Osteoblast (primary cell): ENCODE results near the gene NRCAM. TPM values are rescaled to one million over a fixed set of nuclear protein-coding genes. Genes with fewer than 3 reads are reported as not detected.

Experiments used
- DNase-seq: peaks from one replicate; pipeline ENCODE4 v3.0.0; 2011; ENCODE audit warnings: low spot score, mixed read lengths; ENCODE audit not compliant: insufficient read length; ENCODE audit errors: missing footprints
- H2AFZ ChIP-seq: 2 replicates; pipeline ENCODE4 v1.6.0; 2011; ENCODE audit warnings: mild to moderate bottlenecking, low read length
- H3K27ac ChIP-seq: 2 replicates; pipeline ENCODE4 v1.5.1; 2011; ENCODE audit warnings: mild to moderate bottlenecking, low read depth, low read length, moderate library complexity
- H3K27me3 ChIP-seq: 2 replicates; pipeline ENCODE4 v1.6.0; 2012; ENCODE audit warnings: mild to moderate bottlenecking, control low read depth, inconsistent platforms, low read length, moderate library complexity; ENCODE audit not compliant: insufficient read depth
- H3K36me3 ChIP-seq: 2 replicates; pipeline ENCODE4 v1.5.1; 2011; ENCODE audit warnings: mild to moderate bottlenecking, low read length, control low read depth, moderate library complexity; ENCODE audit not compliant: insufficient read depth
- H3K4me1 ChIP-seq: 2 replicates; pipeline ENCODE4 v1.5.1; 2011; ENCODE audit warnings: mild to moderate bottlenecking, low read length, control low read depth, moderate library complexity; ENCODE audit not compliant: insufficient read depth
- H3K4me2 ChIP-seq: 2 replicates; pipeline ENCODE4 v1.6.0; 2011; ENCODE audit warnings: mild to moderate bottlenecking, low read length; ENCODE audit not compliant: insufficient read depth
- H3K4me3 ChIP-seq: fragments of 200-600 bp; sonication (generic); 3 replicates; pipeline ENCODE4 v1.5.1; 2012; ENCODE audit warnings: mild to moderate bottlenecking, low read length, inconsistent platforms; ENCODE audit not compliant: insufficient read depth
- H3K79me2 ChIP-seq: 2 replicates; pipeline ENCODE4 v1.6.0; 2012; ENCODE audit warnings: mild to moderate bottlenecking, low read length, control low read depth, inconsistent platforms; ENCODE audit not compliant: insufficient read depth
- H3K9me3 ChIP-seq: 2 replicates; pipeline ENCODE4 v1.5.1; 2011; ENCODE audit warnings: low read depth, low read length, control low read depth
- H4K20me1 ChIP-seq: 2 replicates; pipeline ENCODE4 v1.6.0; 2012; ENCODE audit warnings: mild to moderate bottlenecking, low read length, control low read depth; ENCODE audit not compliant: insufficient read depth
- CTCF ChIP-seq: IDR thresholded peaks from 2 replicates; pipeline ENCODE4 v1.5.1; 2011; ENCODE audit warnings: mild to moderate bottlenecking, low read depth, low read length, moderate library complexity; ENCODE audit errors: extremely low read depth
- total RNA-seq: library from RNA; depleted of rRNA; stranded (reverse); fragments of >200 nt; gene quantifications from 2 replicates; pipeline ENCODE4 v1.2.3, GENCODE V29; 2012

Gene NRCAM
- total RNA-seq, 1 donor, result 2.2 TPM

DNA sequence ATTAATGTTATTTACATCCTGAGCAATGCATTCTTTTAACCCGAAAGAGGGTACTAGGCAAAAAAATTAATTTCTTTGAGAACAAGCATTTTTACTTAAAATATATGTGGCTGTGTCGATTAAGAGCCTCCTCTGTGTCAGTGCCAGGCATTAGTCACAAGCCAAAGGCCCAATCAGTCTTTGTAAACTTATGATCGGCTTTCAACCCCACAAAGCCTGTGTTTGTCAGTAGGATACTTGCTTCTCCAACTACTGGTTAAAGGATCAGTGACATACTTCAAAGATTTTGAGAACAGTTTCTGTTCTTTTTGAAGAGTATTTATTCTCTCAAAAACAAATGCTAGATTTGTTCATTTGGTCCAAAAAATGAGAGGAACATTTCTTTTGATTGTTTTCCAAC is 159.3 kb downstream of the NRCAM start:
- TF ChIP-seq CTCF, result no peak
- no peak overlapping the region for H2AFZ ChIP-seq
- H3K27me3 ChIP-seq, result no peaks in the 10 kb centered on the region
- no peak overlapping the region for H3K4me2 ChIP-seq
- peaks cover 10% of the 10 kb centered on the region for H3K4me1 ChIP-seq
- H3K79me2 ChIP-seq, result no peaks in the 10 kb centered on the region
- no peaks in the 10 kb centered on the region for H3K9me3 ChIP-seq
- H3K36me3 ChIP-seq, result no peaks in the 10 kb centered on the region
- H4K20me1 ChIP-seq, result no peaks in the 10 kb centered on the region
- H3K27ac ChIP-seq, result no peak overlapping the region
- no peak for DNase-seq
- no peak overlapping the region for H3K4me3 ChIP-seq

DNA sequence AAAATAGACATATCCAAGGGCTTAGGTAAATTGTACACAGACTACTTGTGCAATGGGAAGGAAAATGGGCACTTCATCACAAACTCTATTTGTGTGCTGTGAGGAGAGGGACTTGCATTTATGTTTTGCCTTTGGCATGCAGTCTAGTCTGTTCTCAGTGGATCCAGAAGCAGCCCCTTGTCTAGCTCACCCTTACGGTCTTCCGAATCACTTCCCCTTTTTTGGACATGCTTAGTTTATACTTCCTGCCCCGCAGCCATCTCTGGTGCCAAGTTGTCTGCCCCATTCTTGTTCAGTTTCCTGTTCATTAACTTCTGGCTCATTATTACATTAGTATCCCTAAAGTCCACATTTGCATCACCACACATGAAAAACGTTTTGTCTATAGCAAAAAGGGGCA is 161.6 kb downstream of the NRCAM start:
- Histone ChIP-seq H3K27ac (no peak overlapping the region), H4K20me1 (no peaks in the 10 kb centered on the region), H3K4me1 (peaks cover 8% of the 10 kb centered on the region), H3K4me3 (no peak overlapping the region), H3K79me2 (no peaks in the 10 kb centered on the region), H2AFZ (no peak overlapping the region), H3K27me3 (peaks cover 3% of the 10 kb centered on the region), H3K36me3 (no peaks in the 10 kb centered on the region), H3K9me3 (no peaks in the 10 kb centered on the region), H3K4me2 (no peak overlapping the region)
- TF ChIP-seq CTCF, result no peak
- DNase-seq, result no peak

DNA sequence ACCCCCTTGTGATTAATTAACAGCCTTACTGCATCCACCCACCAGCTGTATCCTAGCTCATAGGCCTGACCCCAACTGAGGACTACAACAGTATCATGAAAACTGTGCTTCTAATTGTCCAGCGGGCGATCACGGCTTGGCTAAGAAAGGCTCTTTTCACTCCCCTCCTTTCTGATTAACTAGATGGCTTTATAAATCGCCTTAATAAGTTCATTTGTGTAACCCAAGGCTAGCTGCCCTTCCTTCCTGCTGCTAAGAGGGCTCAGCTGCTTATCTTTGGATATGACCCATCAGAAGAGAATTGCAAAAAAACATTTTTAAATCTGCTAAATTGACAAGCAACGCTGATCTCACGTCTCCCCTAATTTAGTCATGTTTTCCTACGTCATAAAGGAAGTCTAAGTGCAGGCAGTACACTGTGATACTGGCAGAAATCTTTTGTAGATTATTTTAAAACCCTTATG is 163.1 kb downstream of the NRCAM start:
- H2AFZ ChIP-seq, result no peak overlapping the region
- H3K79me2 ChIP-seq, result no peaks in the 10 kb centered on the region
- H3K4me1 ChIP-seq, result peaks cover 6% of the 10 kb centered on the region
- H3K27ac ChIP-seq, result no peak overlapping the region
- no peaks in the 10 kb centered on the region for H4K20me1 ChIP-seq
- no peak for DNase-seq
- TF ChIP-seq CTCF, result no peak
- no peak overlapping the region for H3K4me2 ChIP-seq
- peaks cover 3% of the 10 kb centered on the region for H3K27me3 ChIP-seq
- no peaks in the 10 kb centered on the region for H3K36me3 ChIP-seq
- H3K4me3 ChIP-seq, result no peak overlapping the region
- H3K9me3 ChIP-seq, result no peaks in the 10 kb centered on the region

- Histone ChIP-seq H3K36me3 (no peaks in the 10 kb centered on the region), H2AFZ (no peak overlapping the region), H3K27me3 (peaks cover 3% of the 10 kb centered on the region), H3K27ac (no peak overlapping the region), H3K9me3 (no peaks in the 10 kb centered on the region), H3K4me3 (no peak overlapping the region), H3K4me1 (peaks cover 6% of the 10 kb centered on the region), H3K79me2 (no peaks in the 10 kb centered on the region), H3K4me2 (no peak overlapping the region), H4K20me1 (no peaks in the 10 kb centered on the region)
- no peak for TF ChIP-seq CTCF
- DNase-seq, result no peak
Measured at GRCh38 chr7:108292541-108292940, 163.7 kb downstream of the NRCAM start.
